ENCODE measurements around the gene GALNT18. TPM values are rescaled to one million over a fixed set of nuclear protein-coding genes. Genes with fewer than 3 reads are reported as not detected.

Gene GALNT18
- total RNA-seq, 8 experiments from 2014 or later: 5.3 to 13.2 (median 8.2) TPM

- H3K4me1 ChIP-seq (replicated peaks in 1 of 2): peaks cover 18 to 29% of the 10 kb centered on the region in 2 donors
- no peak overlapping the region for H3K27ac ChIP-seq
- in situ Hi-C loops (cut with MboI; ENCODE audit: low pct_unique_long_range_greater_than_20kb in 2 of 9, low sequenced_read_pairs in 9 of 9, unreplicated experiment in 9 of 9): no loop called here
- H3K4me3 ChIP-seq: no peak overlapping the region
- ATAC-seq (replicated peaks in 6 of 8): no peak
- WGBS, 10 experiments: 0 to 100% (median 79%) methylated on average over 1 to 5 of the region's 6 CpGs; no CpG with 5 or more reads in 4 of the 10 experiments
Measured at GRCh38 chr11:11657218-11657955, 35.6 kb upstream of the GALNT18 start.

- 0 to 100% (median 75%) methylated on average over 1 of the region's 1 CpG; no CpG with 5 or more reads in 3 of the 10 experiments for WGBS, 10 experiments
Measured at GRCh38 chr11:11641581-11641980, 19.8 kb upstream of the GALNT18 start.

GRCh38 chr11:11640996-11641395, 19.2 kb upstream of the GALNT18 start:
- H3K4me1 ChIP-seq (replicated peaks in 1 of 2): no peaks in the 10 kb centered on the region
- no peak for ATAC-seq (replicated peaks in 6 of 8)
- 31 to 100% (median 78%) methylated on average over 1 to 5 of the region's 5 CpGs; no CpG with 5 or more reads in 5 of the 10 experiments for WGBS, 10 experiments
- no peak overlapping the region for H3K27ac ChIP-seq
- in situ Hi-C loops (cut with MboI; ENCODE audit: low pct_unique_long_range_greater_than_20kb in 2 of 9, low sequenced_read_pairs in 9 of 9, unreplicated experiment in 9 of 9): no loop called here
- H3K4me3 ChIP-seq: no peak overlapping the region

More at GRCh38 chr11:11641581-11641980, 19.8 kb upstream of the GALNT18 start:
- H3K4me3 ChIP-seq: no peak overlapping the region
- no peaks in the 10 kb centered on the region for H3K4me1 ChIP-seq (replicated peaks in 1 of 2)
- H3K27ac ChIP-seq: no peak overlapping the region
- in situ Hi-C loops (cut with MboI; ENCODE audit: low pct_unique_long_range_greater_than_20kb in 2 of 9, low sequenced_read_pairs in 9 of 9, unreplicated experiment in 9 of 9): no loop called here
- no peak for ATAC-seq (replicated peaks in 6 of 8)

- Histone ChIP-seq H3K4me3 (no peak overlapping the region), H3K27ac (no peak overlapping the region), H3K4me1 (replicated peaks in 1 of 2) (peaks cover 5 to 6% of the 10 kb centered on the region in 2 donors)
- WGBS, 10 experiments: 43 to 100% (median 94%) methylated on average over 1 of the region's 1 CpG; no CpG with 5 or more reads in 4 of the 10 experiments
- ATAC-seq (replicated peaks in 6 of 8): no peak
- in situ Hi-C loops (cut with MboI; ENCODE audit: low pct_unique_long_range_greater_than_20kb in 2 of 9, low sequenced_read_pairs in 9 of 9, unreplicated experiment in 9 of 9): no loop called here
Measured at GRCh38 chr11:11640152-11640551, 18.3 kb upstream of the GALNT18 start.

GRCh38 chr11:11636671-11637070, 14.9 kb upstream of the GALNT18 start:
- WGBS, 10 experiments: 13 to 100% (median 59%) methylated on average over 1 to 2 of the region's 3 CpGs; no CpG with 5 or more reads in 2 of the 10 experiments
- ATAC-seq (replicated peaks in 6 of 8): no peak
- no peak overlapping the region for H3K4me3 ChIP-seq
- in situ Hi-C loops (cut with MboI; ENCODE audit: low pct_unique_long_range_greater_than_20kb in 2 of 9, low sequenced_read_pairs in 9 of 9, unreplicated experiment in 9 of 9): no loop called here
- peaks cover 6 to 7% of the 10 kb centered on the region in 2 donors for H3K4me1 ChIP-seq (replicated peaks in 1 of 2)
- H3K27ac ChIP-seq: no peak overlapping the region

GRCh38 chr11:11635443-11635842, 13.6 kb upstream of the GALNT18 start:
- WGBS, 10 experiments: 13 to 80% (median 48%) methylated on average over 1 to 4 of the region's 5 CpGs; no CpG with 5 or more reads in 3 of the 10 experiments
- Histone ChIP-seq H3K4me1 (replicated peaks in 1 of 2) (peaks cover 6 to 7% of the 10 kb centered on the region in 2 donors), H3K4me3 (no peak overlapping the region), H3K27ac (no peak overlapping the region)
- peak in 7 of 8 experiments; percentile 37 to 81 (median 61) for ATAC-seq (replicated peaks in 6 of 8)
- in situ Hi-C loops (cut with MboI; ENCODE audit: low pct_unique_long_range_greater_than_20kb in 2 of 9, low sequenced_read_pairs in 9 of 9, unreplicated experiment in 9 of 9): no loop called here

- in situ Hi-C loops (cut with MboI; ENCODE audit: low pct_unique_long_range_greater_than_20kb in 2 of 9, low sequenced_read_pairs in 9 of 9, unreplicated experiment in 9 of 9): no loop called here
- 38 to 81% (median 72%) methylated on average over 3 to 8 of the region's 8 CpGs; no CpG with 5 or more reads in 2 of the 10 experiments for WGBS, 10 experiments
- ATAC-seq (replicated peaks in 6 of 8): peak in 1 of 8 experiments; percentile 16
- H3K4me1 ChIP-seq (replicated peaks in 1 of 2): peaks cover 3% of the 10 kb centered on the region in 2 donors
- no peak overlapping the region for H3K27ac ChIP-seq
- no peak overlapping the region for H3K4me3 ChIP-seq
Measured at GRCh38 chr11:11629368-11629767, 7.6 kb upstream of the GALNT18 start.

GRCh38 chr11:11628651-11629050, 6.8 kb upstream of the GALNT18 start:
- Histone ChIP-seq H3K4me3 (no peak overlapping the region), H3K4me1 (replicated peaks in 1 of 2) (peaks cover 0 to 3% of the 10 kb centered on the region in 2 donors), H3K27ac (no peak overlapping the region)
- WGBS, 10 experiments: 0 to 100% (median 42%) methylated on average over 1 to 3 of the region's 4 CpGs; no CpG with 5 or more reads in 1 of the 10 experiments
- in situ Hi-C loops (cut with MboI; ENCODE audit: low pct_unique_long_range_greater_than_20kb in 2 of 9, low sequenced_read_pairs in 9 of 9, unreplicated experiment in 9 of 9): no loop called here
- no peak for ATAC-seq (replicated peaks in 6 of 8)

GRCh38 chr11:11626128-11626527, 4.3 kb upstream of the GALNT18 start:
- H3K4me3 ChIP-seq: no peak overlapping the region
- peaks cover 3% of the 10 kb centered on the region in 2 donors for H3K4me1 ChIP-seq (replicated peaks in 1 of 2)
- ATAC-seq (replicated peaks in 6 of 8): no peak
- no peak overlapping the region for H3K27ac ChIP-seq
- 0 to 100% (median 70%) methylated on average over 1 of the region's 1 CpG; no CpG with 5 or more reads in 4 of the 10 experiments for WGBS, 10 experiments
- in situ Hi-C loops (cut with MboI; ENCODE audit: low pct_unique_long_range_greater_than_20kb in 2 of 9, low sequenced_read_pairs in 9 of 9, unreplicated experiment in 9 of 9): no loop called here

- no peak for ATAC-seq (replicated peaks in 6 of 8)
- in situ Hi-C loops (cut with MboI; ENCODE audit: low pct_unique_long_range_greater_than_20kb in 2 of 9, low sequenced_read_pairs in 9 of 9, unreplicated experiment in 9 of 9): no loop called here
Measured at GRCh38 chr11:11624926-11625325, 3.1 kb upstream of the GALNT18 start.

GRCh38 chr11:11624204-11624603, 2.4 kb upstream of the GALNT18 start:
- WGBS, 10 experiments: 75 to 100% (median 94%) methylated on average over 1 to 3 of the region's 3 CpGs
- in situ Hi-C loops (cut with MboI; ENCODE audit: low pct_unique_long_range_greater_than_20kb in 2 of 9, low sequenced_read_pairs in 9 of 9, unreplicated experiment in 9 of 9): no loop called here
- no peak for ATAC-seq (replicated peaks in 6 of 8)
- no peak overlapping the region for H3K4me3 ChIP-seq
- H3K27ac ChIP-seq: no peak overlapping the region
- peaks cover 7 to 10% of the 10 kb centered on the region in 2 donors for H3K4me1 ChIP-seq (replicated peaks in 1 of 2)

More at GRCh38 chr11:11624926-11625325, 3.1 kb upstream of the GALNT18 start:
- no peak overlapping the region for H3K4me3 ChIP-seq
- no peak overlapping the region for H3K27ac ChIP-seq
- H3K4me1 ChIP-seq (replicated peaks in 1 of 2): peaks cover 3% of the 10 kb centered on the region in 2 donors
- WGBS, 10 experiments: 54 to 100% (median 88%) methylated on average over 1 to 4 of the region's 4 CpGs; no CpG with 5 or more reads in 2 of the 10 experiments

- ATAC-seq (replicated peaks in 6 of 8): no peak
- in situ Hi-C loops (cut with MboI; ENCODE audit: low pct_unique_long_range_greater_than_20kb in 2 of 9, low sequenced_read_pairs in 9 of 9, unreplicated experiment in 9 of 9): no loop called here
- Histone ChIP-seq H3K27ac (no peak overlapping the region), H3K4me3 (no peak overlapping the region), H3K4me1 (replicated peaks in 1 of 2) (peaks cover 7 to 11% of the 10 kb centered on the region in 2 donors)
- WGBS, 10 experiments: 40 to 100% (median 68%) methylated on average over 1 to 4 of the region's 5 CpGs; no CpG with 5 or more reads in 1 of the 10 experiments
Measured at GRCh38 chr11:11622772-11623171, 967 bp upstream of the GALNT18 start.

- ATAC-seq (replicated peaks in 6 of 8): peak in 1 of 8 experiments; percentile 1
- in situ Hi-C loops (cut with MboI; ENCODE audit: low pct_unique_long_range_greater_than_20kb in 2 of 9, low sequenced_read_pairs in 9 of 9, unreplicated experiment in 9 of 9): no loop called here
- H3K4me1 ChIP-seq (replicated peaks in 1 of 2): peaks cover 7 to 11% of the 10 kb centered on the region in 2 donors
- WGBS, 10 experiments: 80% methylated on average over 1 of the region's 12 CpGs; no CpG with 5 or more reads in 9 of the 10 experiments
- no peak overlapping the region for H3K27ac ChIP-seq
- H3K4me3 ChIP-seq: peak overlapping the region; percentile 8 to 59 (median 43)
Measured at GRCh38 chr11:11622340-11622706, 518 bp upstream of the GALNT18 start.
